A549 (cell line): Measurements from ENCODE around the gene TCF12.

Source experiments
- CHD2 ChIP-seq: fragments of 150-350 bp; IDR thresholded peaks from 2 replicates; pipeline ENCODE4 v1.6.1; 2014; ENCODE audit warnings: low read length; ENCODE audit not compliant: partially characterized antibody
- EHMT2 ChIP-seq: fragments of 200-600 bp; sonication (generic); IDR thresholded peaks from 2 replicates; pipeline ENCODE4 v1.6.1; 2016; ENCODE audit warnings: antibody characterized with exemption, low read depth, mild to moderate bottlenecking, moderate library complexity
- EP300 ChIP-seq, 2 experiments: fragments of >200 bp; sonication (Bioruptor Twin); formaldehyde crosslinking; IDR thresholded peaks; 2 replicates in 1 of 2; 3 replicates in 1 of 2; pipeline ENCODE4 v1.6.1; 2016 to 2017
- JUNB ChIP-seq: fragments of >200 bp; sonication (Bioruptor Twin); formaldehyde crosslinking; IDR thresholded peaks from 2 replicates; pipeline ENCODE4 v1.6.1; 2016
- MAX ChIP-seq: IDR thresholded peaks from 2 replicates; pipeline ENCODE4 v1.6.1; 2012
- MYC ChIP-seq: IDR thresholded peaks from 2 replicates; pipeline ENCODE4 v1.6.1; 2012; ENCODE audit warnings: mild to moderate bottlenecking, inconsistent platforms, low read length, improper control_type of control experiment, borderline replicate concordance
- POLR2A ChIP-seq: IDR thresholded peaks from 2 replicates; pipeline ENCODE4 v1.6.1; 2012; ENCODE audit warnings: mild to moderate bottlenecking, low read length
- POLR2AphosphoS2 ChIP-seq: conservative IDR thresholded peaks from 2 replicates; pipeline ENCODE4 v1.6.1; 2012; ENCODE audit warnings: low read length, improper control_type of control experiment, inconsistent platforms
- RAD21 ChIP-seq, 2 experiments: fragments of >200 bp in 1 of 2; sonication (Bioruptor Twin) in 1 of 2; formaldehyde crosslinking in 1 of 2; IDR thresholded peaks in 1 of 2; conservative IDR thresholded peaks in 1 of 2; 2 replicates in 1 of 2; 3 replicates in 1 of 2; pipeline ENCODE4 v1.6.1; 2012 to 2018; ENCODE audit warnings: inconsistent platforms in 1 of 2
- RARB ChIP-seq: fragments of 250-450 bp; sonication (Bioruptor Pico); IDR thresholded peaks from 2 replicates; pipeline ENCODE4 v1.8.0; 2021; ENCODE audit warnings: mild to moderate bottlenecking, moderate library complexity
- RCOR1 ChIP-seq: fragments of 150-350 bp; IDR thresholded peaks from 2 replicates; pipeline ENCODE4 v1.6.1; 2014; ENCODE audit warnings: antibody characterized with exemption, low read length, low read depth
- TF ChIP-seq, protein P1 (sequence below): fragments of >200 bp; sonication (Bioruptor Twin); formaldehyde crosslinking; IDR thresholded peaks from 3 replicates; pipeline ENCODE4 v1.5.1; 2016

DNA sequence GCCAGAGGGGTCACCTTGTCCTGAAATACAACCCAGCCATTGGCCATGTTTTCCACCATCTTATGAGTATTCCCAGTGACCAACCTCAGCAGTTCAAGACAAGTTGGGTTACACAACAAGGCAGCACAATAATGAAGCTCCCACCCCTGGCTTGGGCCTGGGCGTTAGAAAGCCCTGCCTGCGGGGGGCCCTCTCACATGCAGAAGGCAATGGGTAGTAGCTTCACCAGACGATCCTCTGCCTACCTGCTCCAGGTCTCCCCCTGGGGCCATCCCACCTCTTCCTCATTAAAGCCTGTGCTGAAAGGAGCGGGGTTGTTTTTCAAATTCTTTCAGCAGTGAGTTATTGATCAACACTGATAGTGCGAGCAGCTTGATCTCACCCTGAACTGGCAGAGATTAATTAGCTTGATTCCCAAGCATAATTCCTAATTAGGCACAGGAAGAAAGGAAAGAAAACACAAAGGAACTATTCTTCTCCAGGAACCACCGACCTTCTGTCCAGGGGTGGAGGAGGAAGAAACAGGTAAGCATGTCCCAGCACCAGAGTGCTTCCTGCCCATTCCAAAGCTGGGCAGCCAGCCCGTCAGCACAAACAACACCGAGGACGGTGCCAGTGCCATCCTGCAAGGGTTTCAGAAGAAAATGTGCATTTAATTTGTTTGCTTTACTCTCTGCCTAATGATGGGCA, 378.2 kb downstream of the TCF12 start:
- TF ChIP-seq POLR2A (no peak), RCOR1 (no peak), JUNB (no peak), RAD21 (conservative IDR thresholded peaks at IDR 0.05 in 1 of 2, IDR thresholded peaks at IDR 0.05 in 1 of 2) (no peak), CHD2 (no peak), EP300 (IDR thresholded peaks at IDR 0.05) (no peak), EHMT2 (no peak), POLR2AphosphoS2 (no peak), MYC (no peak), RARB (no peak), MAX (no peak)
- TF ChIP-seq, protein P1, sequence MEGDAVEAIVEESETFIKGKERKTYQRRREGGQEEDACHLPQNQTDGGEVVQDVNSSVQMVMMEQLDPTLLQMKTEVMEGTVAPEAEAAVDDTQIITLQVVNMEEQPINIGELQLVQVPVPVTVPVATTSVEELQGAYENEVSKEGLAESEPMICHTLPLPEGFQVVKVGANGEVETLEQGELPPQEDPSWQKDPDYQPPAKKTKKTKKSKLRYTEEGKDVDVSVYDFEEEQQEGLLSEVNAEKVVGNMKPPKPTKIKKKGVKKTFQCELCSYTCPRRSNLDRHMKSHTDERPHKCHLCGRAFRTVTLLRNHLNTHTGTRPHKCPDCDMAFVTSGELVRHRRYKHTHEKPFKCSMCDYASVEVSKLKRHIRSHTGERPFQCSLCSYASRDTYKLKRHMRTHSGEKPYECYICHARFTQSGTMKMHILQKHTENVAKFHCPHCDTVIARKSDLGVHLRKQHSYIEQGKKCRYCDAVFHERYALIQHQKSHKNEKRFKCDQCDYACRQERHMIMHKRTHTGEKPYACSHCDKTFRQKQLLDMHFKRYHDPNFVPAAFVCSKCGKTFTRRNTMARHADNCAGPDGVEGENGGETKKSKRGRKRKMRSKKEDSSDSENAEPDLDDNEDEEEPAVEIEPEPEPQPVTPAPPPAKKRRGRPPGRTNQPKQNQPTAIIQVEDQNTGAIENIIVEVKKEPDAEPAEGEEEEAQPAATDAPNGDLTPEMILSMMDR, result no peak
